K562 (cell line): ENCODE results near the gene RERE. TPM values are rescaled to one million over a fixed set of nuclear protein-coding genes. Genes with fewer than 3 reads are reported as not detected.

Source experiments
- ATAC-seq: fragments of 200-7000 bp; cut with Tn5 transposase; 3 replicates; pipeline ENCODE4 v1.9.1; 2020; ENCODE audit warnings: moderate library complexity
- BruUV-seq: library from RNA; stranded (reverse); fragments of 400-500 nt; replicated peaks from 2 replicates; lab custom pipeline; 2021; lab: Mats Ljungman, UMichigan
- CTCF ChIA-PET: fragments of 300-600 bp; formaldehyde crosslinking; extraction: SDS; loops from one replicate; lab custom pipeline; 2021; ENCODE audit warnings: low intra/inter-chr PET ratio; lab: Yijun Ruan, JAX
- POLR2A ChIA-PET: fragments of 300-600, 350-650 bp; sonication (Branson Sonifier 250); formaldehyde crosslinking; extraction: SDS; loops from one replicate; lab custom pipeline; 2021; ENCODE audit warnings: antibody characterized with exemption, inconsistent platforms; lab: Yijun Ruan, JAX
- DNase-seq, 4 experiments: peaks; one replicate each; pipeline versions ENCODE4 v3.0.0 to v3.0.0-alpha.2; 2011 to 2018; ENCODE audit warnings: low spot score in 3 of 4, mixed read lengths in 3 of 4; ENCODE audit errors: extremely low read depth in 1 of 4
- FAIRE-seq: peaks from 2 replicates; lab custom pipeline; 2011; peaks lifted over from hg19 to GRCh38; lab: Jason Lieb, UNC
- H2AFZ ChIP-seq: 2 replicates; pipeline ENCODE4 v1.6.0; 2011; ENCODE audit warnings: low read depth, low read length, control low read depth, inconsistent platforms
- H3K27ac ChIP-seq: fragments of 200-600 bp; 3 replicates; pipeline ENCODE4 v1.8.0; 2011; ENCODE audit warnings: low read depth, mild to moderate bottlenecking, control low read depth, inconsistent platforms, low read length, moderate library complexity, mixed read lengths; ENCODE audit errors: extremely low read depth
- H3K27me3 ChIP-seq, 2 experiments: fragments of 300-600 bp in 1 of 2; 2 replicates in 1 of 2; 3 replicates in 1 of 2; pipeline versions ENCODE4 v1.6.0 to v1.8.0; 2011; ENCODE audit warnings: inconsistent platforms in 2 of 2, low read length in 2 of 2, mild to moderate bottlenecking in 1 of 2, mixed read lengths in 1 of 2, moderate library complexity in 1 of 2; ENCODE audit not compliant: control insufficient read depth in 2 of 2, insufficient read depth in 2 of 2
- H3K36me3 ChIP-seq: fragments of 300-600 bp; 3 replicates; pipeline ENCODE4 v1.8.0; 2011; ENCODE audit warnings: mild to moderate bottlenecking, low read length, inconsistent platforms; ENCODE audit not compliant: control insufficient read depth, insufficient read depth
- H3K4me1 ChIP-seq, 2 experiments: fragments of 200-600 bp in 1 of 2; replicated peaks in 1 of 2; 2 replicates in 1 of 2; 3 replicates in 1 of 2; pipeline versions ENCODE4 v1.5.1 to v1.8.0; 2011; ENCODE audit warnings: inconsistent platforms in 2 of 2, low read length in 2 of 2, mild to moderate bottlenecking in 1 of 2, mixed read lengths in 1 of 2, moderate library complexity in 1 of 2; ENCODE audit not compliant: control insufficient read depth in 2 of 2, insufficient read depth in 2 of 2
- H3K4me2 ChIP-seq: 2 replicates; pipeline ENCODE4 v1.6.1; 2011; ENCODE audit warnings: low read length, control low read depth, inconsistent platforms, mixed read lengths; ENCODE audit not compliant: insufficient read depth
- H3K4me3 ChIP-seq: fragments of 200-600 bp; sonication (generic), shearing (Covaris generic); 2 replicates; pipeline ENCODE4 v1.5.1; 2016; ENCODE audit warnings: control low read depth, inconsistent platforms
- H3K79me2 ChIP-seq: fragments of 200-600 bp; 3 replicates; pipeline ENCODE4 v1.8.0; 2011; ENCODE audit warnings: low read length, inconsistent platforms; ENCODE audit not compliant: control insufficient read depth, insufficient read depth
- H3K9ac ChIP-seq, 2 experiments: 2 replicates each; pipeline versions ENCODE4 v1.6.0 to v1.6.1; 2011; ENCODE audit warnings: low read depth in 2 of 2, low read length in 2 of 2, control low read depth in 1 of 2, inconsistent platforms in 1 of 2, mild to moderate bottlenecking in 1 of 2, mixed read lengths in 1 of 2; ENCODE audit not compliant: insufficient read depth in 1 of 2
- H3K9me1 ChIP-seq: one replicate; pipeline ENCODE4 v1.6.0; 2011; ENCODE audit warnings: inconsistent platforms, mild to moderate bottlenecking, low read length, moderate library complexity; ENCODE audit not compliant: control insufficient read depth, insufficient read depth
- H3K9me3 ChIP-seq: replicated peaks from 2 replicates; pipeline ENCODE4 v1.5.1; 2011; ENCODE audit warnings: low read depth, low read length, inconsistent platforms; ENCODE audit not compliant: control insufficient read depth, insufficient read depth
- H4K20me1 ChIP-seq: replicated peaks from 2 replicates; pipeline ENCODE4 v1.6.1; 2011; ENCODE audit warnings: low read length, inconsistent platforms, mixed read lengths; ENCODE audit not compliant: control insufficient read depth, insufficient read depth
- ERF ChIP-seq: fragments of 450-650 bp; formaldehyde crosslinking; IDR thresholded peaks from 2 replicates; pipeline ENCODE4 v1.4.0; 2020; ENCODE audit warnings: mild to moderate bottlenecking, mixed read lengths
- JUN ChIP-seq, 2 experiments: sonication (generic) in 1 of 2; formaldehyde crosslinking in 1 of 2; IDR thresholded peaks; 2 replicates each; pipeline versions ENCODE4 v1.6.1 to v1.8.0; 2012 to 2022; ENCODE audit warnings: borderline replicate concordance in 2 of 2, mild to moderate bottlenecking in 2 of 2, improper control_type of control experiment in 1 of 2, low read depth in 1 of 2, low read length in 1 of 2, missing genetic modification reagents in 1 of 2
- JUNB ChIP-seq: fragments of 450-650 bp; formaldehyde crosslinking; conservative IDR thresholded peaks from 2 replicates; pipeline ENCODE4 v1.4.0; 2020; ENCODE audit warnings: mild to moderate bottlenecking
- KLF1 ChIP-seq: fragments of 450-650 bp; IDR thresholded peaks from 2 replicates; pipeline ENCODE4 v1.6.1; 2016; ENCODE audit warnings: missing genetic modification characterization, missing compliant biosample characterization
- KLF10 ChIP-seq: fragments of 250-450 bp; sonication (Bioruptor Pico); IDR thresholded peaks from 2 replicates; pipeline ENCODE4 v1.6.1; 2021; ENCODE audit warnings: matching md5 sums
- PCBP1 ChIP-seq: fragments of 200-400 bp; formaldehyde crosslinking; IDR thresholded peaks from 2 replicates; pipeline ENCODE4 v1.6.1; 2018; ENCODE audit warnings: mild to moderate bottlenecking, low read depth, low read length; ENCODE audit not compliant: poor library complexity, severe bottlenecking
- PYGO2 ChIP-seq: fragments of 450-650 bp; IDR thresholded peaks from 2 replicates; pipeline ENCODE4 v1.6.1; 2016; ENCODE audit warnings: mild to moderate bottlenecking, missing genetic modification characterization, moderate library complexity, missing compliant biosample characterization
- RBM39 ChIP-seq: fragments of 200-400 bp; formaldehyde crosslinking; optimal IDR thresholded peaks from 2 replicates; pipeline ENCODE3; 2018; ENCODE audit warnings: low read depth, low read length
- ZFP36 ChIP-seq: fragments of 150-350 bp; IDR thresholded peaks from 2 replicates; pipeline ENCODE4 v1.6.1; 2018; ENCODE audit warnings: low read length, low read depth; ENCODE audit not compliant: partially characterized antibody
- ZMIZ1 ChIP-seq, 2 experiments: fragments of 150-350 bp in 1 of 2; IDR thresholded peaks; 2 replicates each; pipeline ENCODE4 v1.6.1; 2012 to 2016; ENCODE audit warnings: low read depth in 2 of 2, low read length in 2 of 2, mild to moderate bottlenecking in 1 of 2, moderate library complexity in 1 of 2
- ZNF133 ChIP-seq: fragments of 250-450 bp; sonication (Bioruptor Pico); IDR thresholded peaks from 2 replicates; pipeline ENCODE4 v1.4.0; 2020; ENCODE audit warnings: mild to moderate bottlenecking
- ZNF766 ChIP-seq: fragments of 200-800 bp; sonication (Bioruptor generic); conservative IDR thresholded peaks from 2 replicates; pipeline ENCODE4 v1.6.1; 2016; ENCODE audit warnings: missing genetic modification characterization, missing compliant biosample characterization
- WGBS: fragments of 100-300 bp; shearing (Covaris generic); methylation state at CpG from one replicate; pipeline ENCODE4 v1.1.6; 2016; ENCODE audit warnings: low coverage, mixed read lengths; ENCODE audit not compliant: insufficient coverage; ENCODE audit errors: missing lambda C conversion rate; 5-methylcytosine and 5-hydroxymethylcytosine counted together
- in situ Hi-C: fragments of 300-500 bp; cut with MboI; formaldehyde crosslinking; loops from 4 replicates; pipeline ENCODE4 v1.15.0; 2018; ENCODE audit warnings: inconsistent platforms, mixed read lengths
- intact Hi-C: fragments of 100-400 bp; cut with micrococcal nuclease; formaldehyde crosslinking; loops from 2 replicates; pipeline ENCODE4 v1.14.2; 2022
- polyA plus RNA-seq, 8 experiments: library from polyadenylated mRNA; depleted of rRNA in 4 of 8; stranded (reverse) in 5 of 8; unstranded in 3 of 8; fragments of >200 nt; fragmentation: Nextera tagmentation in 2 of 8; fragmentation: Illumina TruSeq in 1 of 8; extraction: Ambion mirVana in 2 of 8; extraction: Trizol in 1 of 8; gene quantifications; 2 replicates each; pipeline versions ENCODE4 v1.2.1 to v1.2.3, GENCODE V29; 2011 to 2014; ENCODE audit warnings: inconsistent platforms in 1 of 8, missing spikeins in 1 of 8
- total RNA-seq, 7 experiments: library from RNA; depleted of rRNA in 6 of 7; stranded (reverse); fragments of >200 nt in 6 of 7; fragmentation: Illumina TruSeq in 2 of 7; extraction: Trizol in 2 of 7; gene quantifications; 2 replicates each; pipeline versions ENCODE4 v1.2.1 to v1.2.3, GENCODE V29; 2011 to 2021; ENCODE audit warnings: low replicate concordance in 1 of 7

The RERE gene
- total and polyA plus RNA-seq, 9 of the 15 experiments (the other 6 are each of a cell fraction or from before 2014, with no cell fraction given), result 3.0 to 51.5 (median 13.4) TPM

- Histone ChIP-seq H3K4me3 (no peak overlapping the region), H4K20me1 (no peaks in the 10 kb centered on the region), H3K9me1 (no peaks in the 10 kb centered on the region), H3K4me1 (peaks cover 3 to 16% of the 10 kb centered on the region in 2 experiments; a peak in 4 of 5 replicates), H3K27ac (no peak overlapping the region), H3K9me3 (no peaks in the 10 kb centered on the region), H3K4me2 (peak overlapping the region; percentile 29; the same call in 1 of the 2 replicates), H3K79me2 (no peaks in the 10 kb centered on the region), H2AFZ (peak overlapping the region; percentile 87), H3K9ac (0 out of 4 replicates have a peak overlapping the region, but pooled peaks of 1 of the 2 experiments have one; percentile 11), H3K27me3 (no peaks in the 10 kb centered on the region), H3K36me3 (no peaks in the 10 kb centered on the region)
- in situ Hi-C loops (no loop called here), intact Hi-C loops (no loop called here)
- ATAC-seq (peak; percentile 33), FAIRE-seq (no peak), DNase-seq (peak; percentile 61 to 69 (median 64))
- WGBS, result 42% methylated on average over 10 of the region's 10 CpGs
- CTCF ChIA-PET, result no interaction called here
- BruUV-seq, result no TSS peak
- POLR2A ChIA-PET, result interaction anchor here (0.7 to 1.9 kb wide), 4 partner anchors 10 to 40 kb away, joined by 3 to 7 read pairs (median 3); no protein-coding TSS in a partner anchor
- TF ChIP-seq JUN (IDR thresholded peaks at IDR 0.05; ENCODE audit: borderline replicate concordance, low read depth, low read length) (no peak), JUN (CRISPR knock-in tag; IDR thresholded peaks at IDR 0.05; ENCODE audit: borderline replicate concordance) (no peak), KLF10 (CRISPR knock-in tag) (no peak), JUNB (CRISPR knock-in tag) (no peak), ZNF133 (CRISPR knock-in tag) (no peak), ZFP36 (peak; percentile 52), PCBP1 (no peak), RBM39 (no peak), PYGO2 (tag) (no peak), KLF1 (tag) (no peak), ZNF766 (0 out of 2 replicates have a peak, but pooled peaks have one; percentile 47), ERF (no peak), ZMIZ1 (IDR thresholded peaks at IDR 0.05; ENCODE audit: low read depth in 2 of 2, low read length in 2 of 2) (no peak)
Measured at GRCh38 chr1:8822373-8823294, 5.2 kb upstream of the RERE start.
